T1000 (cell line): ENCODE results near the gene PTPN3.

ENCODE experiments used
- DNase-seq: peaks from one replicate; lab custom pipeline; 2025; ENCODE audit warnings: mixed read lengths; lab: John Stamatoyannopoulos, UW

The PTPN3 gene

DNA sequence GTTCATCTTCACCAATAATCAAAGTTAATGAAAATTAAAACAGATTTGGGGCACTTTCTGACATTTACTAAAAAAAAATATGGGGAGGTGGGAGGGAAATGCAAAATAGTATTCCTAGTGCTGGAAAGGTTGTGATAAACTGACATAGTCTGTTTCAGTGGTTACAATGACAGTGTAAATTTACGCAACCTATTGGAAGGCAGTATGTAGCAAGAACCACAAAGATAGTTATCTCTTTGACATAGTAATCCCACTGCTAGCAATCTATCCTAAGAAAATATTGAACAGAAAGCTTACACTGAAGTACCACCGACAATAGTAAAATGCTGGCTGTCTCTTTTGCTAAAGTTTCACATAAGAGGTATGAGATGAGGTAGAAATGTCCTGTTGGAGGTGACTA is 162.2 kb downstream of the PTPN3 start:
- no peak for DNase-seq

DNA sequence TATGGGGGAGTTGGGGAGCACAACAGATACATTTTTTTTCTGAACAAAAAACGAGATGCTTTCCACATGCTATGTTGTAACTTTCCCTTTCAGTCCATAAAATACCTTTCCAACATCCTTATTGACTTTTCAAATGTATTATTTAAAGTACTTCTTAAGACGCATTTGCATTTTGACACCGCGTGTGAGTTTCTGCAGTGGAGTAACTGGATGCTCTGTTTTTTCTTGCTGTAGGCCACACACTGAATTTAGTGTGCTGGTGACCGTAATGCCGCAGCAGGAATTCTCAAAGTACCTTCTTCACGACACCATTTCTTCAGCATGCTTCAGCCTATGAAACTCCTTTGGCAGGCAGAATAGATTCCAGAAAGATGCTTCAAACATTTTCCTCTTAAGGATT is 163.0 kb downstream of the PTPN3 start:
- DNase-seq = no peak

GRCh38 chr9:109331353-109331752 is 166.8 kb downstream of the PTPN3 start:
- DNase-seq = no peak

- DNase-seq = no peak
Measured at GRCh38 chr9:109329638-109330258, 168.4 kb downstream of the PTPN3 start.

GRCh38 chr9:109328978-109329637 is 169.0 kb downstream of the PTPN3 start:
- DNase-seq = peak; percentile 41
